GM12892 (cell line): ENCODE results near the gene XAGE3.
"Not testable (repeated sequence)": the region's sequence is repeated elsewhere in the genome, so short reads cannot be mapped to it uniquely, and the experiment has no call there.

Source experiments
- POLR2A ChIP-seq: IDR thresholded peaks from 2 replicates; pipeline ENCODE4 v1.6.1; 2011; ENCODE audit warnings: low read depth, low read length, control low read depth
- POLR2AphosphoS5 ChIP-seq: IDR thresholded peaks from 2 replicates; pipeline ENCODE4 v1.6.1; 2011; ENCODE audit warnings: low read depth, low read length, control low read depth

DNA sequence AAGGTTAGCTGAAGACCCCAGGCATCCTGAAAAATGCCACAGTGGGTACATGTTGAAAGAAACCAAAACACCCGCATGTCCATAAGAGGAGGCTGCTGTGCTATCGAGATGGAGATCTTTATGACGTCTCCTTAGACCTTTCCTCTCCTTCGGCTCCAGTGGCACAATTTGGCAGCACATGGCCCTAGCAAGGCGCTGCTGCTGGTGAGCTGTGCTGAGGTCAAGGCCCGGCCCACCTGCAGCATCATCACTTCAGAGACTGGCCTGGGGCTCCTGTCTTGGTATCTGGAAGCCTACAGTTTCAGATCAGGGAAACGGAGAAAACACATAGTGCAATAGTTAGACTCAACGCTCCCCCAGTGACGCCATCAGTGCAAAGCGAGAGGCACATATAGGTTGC, 7.6 kb upstream of the XAGE3 start:
- not testable (repeated sequence) for TF ChIP-seq POLR2A, POLR2AphosphoS5
